HFFc6 (cell line): ENCODE results near the gene USH2A. TPM values are rescaled to one million over a fixed set of nuclear protein-coding genes. Genes with fewer than 3 reads are reported as not detected.

Source experiments
- DNase-seq: peaks from one replicate; pipeline ENCODE4 v3.0.0-alpha.2; 2018
- H3K27ac Mint-ChIP-seq: 2 replicates; pipeline ENCODE4 v1.8.0; 2020; ENCODE audit warnings: mild to moderate bottlenecking, mixed read lengths
- H3K27me3 Mint-ChIP-seq: 2 replicates; pipeline ENCODE4 v1.8.0; 2021; ENCODE audit warnings: mild to moderate bottlenecking, moderate library complexity, mixed read lengths; ENCODE audit not compliant: insufficient read depth
- H3K36me3 Mint-ChIP-seq: 2 replicates; pipeline ENCODE4 v1.8.0; 2021; ENCODE audit warnings: low read depth, mixed read lengths
- H3K4me1 Mint-ChIP-seq: 2 replicates; pipeline ENCODE4 v1.8.0; 2020; ENCODE audit warnings: low read depth, mixed read lengths
- H3K4me3 Mint-ChIP-seq: 2 replicates; pipeline ENCODE4 v1.8.0; 2020; ENCODE audit warnings: mild to moderate bottlenecking, moderate library complexity, mixed read lengths
- H3K9me3 Mint-ChIP-seq: 2 replicates; pipeline ENCODE4 v1.8.0; 2020; ENCODE audit warnings: mild to moderate bottlenecking, mixed read lengths
- total RNA-seq, 6 experiments: library from RNA; stranded (reverse); fragmentation: NEBNext Ultra II Directional; extraction: Animal tissue kit (Norgen Biotek cat#: 25700); gene quantifications; 2 replicates in 1 of 6; 3 replicates in 5 of 6; pipeline ENCODE4 v1.2.3, GENCODE V29; 2021
- TF ChIP-seq, protein P1 (sequence below): fragments of 200-600 bp; sonication (generic); IDR thresholded peaks from 2 replicates; pipeline ENCODE4 v1.5.0; 2021; ENCODE audit warnings: antibody characterized with exemption, mild to moderate bottlenecking

Gene USH2A
- total RNA-seq, 6 experiments from 2014 or later: 0.02 to 0.07 (median 0.04) TPM

DNA sequence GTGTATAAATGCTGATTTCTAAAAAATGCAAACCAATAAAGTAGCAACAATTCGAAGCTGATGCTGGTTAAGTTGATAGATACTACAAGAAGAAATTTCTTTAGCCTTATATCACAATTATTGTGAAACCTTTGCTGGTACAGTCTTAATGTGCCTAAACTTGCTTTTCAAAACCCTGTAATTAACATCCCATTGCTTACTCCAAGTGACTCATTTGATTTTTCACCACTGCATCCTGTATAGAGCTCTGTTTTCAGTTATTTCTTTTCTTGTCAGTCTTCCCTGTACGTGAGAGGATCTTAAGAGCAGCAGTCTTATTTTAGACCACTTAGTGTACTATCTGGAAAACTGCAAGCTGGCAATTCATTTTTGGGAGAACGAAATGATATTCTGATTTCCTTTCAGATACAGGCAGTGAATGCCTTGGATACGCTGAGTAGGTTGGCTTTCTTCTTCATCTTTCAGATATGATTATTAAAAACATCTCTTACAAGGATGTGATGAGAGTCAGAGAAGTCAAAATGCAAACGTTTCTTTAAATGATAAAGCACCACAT is 645.8 kb downstream of the USH2A start:
- no peaks in the 10 kb centered on the region for H3K9me3 Mint-ChIP-seq
- peak overlapping the region; percentile 15 for H3K4me3 Mint-ChIP-seq
- peaks cover 1% of the 10 kb centered on the region; the same call in 1 of the 2 replicates for H3K27me3 Mint-ChIP-seq
- DNase-seq: peak; percentile 41
- TF ChIP-seq, protein P1, sequence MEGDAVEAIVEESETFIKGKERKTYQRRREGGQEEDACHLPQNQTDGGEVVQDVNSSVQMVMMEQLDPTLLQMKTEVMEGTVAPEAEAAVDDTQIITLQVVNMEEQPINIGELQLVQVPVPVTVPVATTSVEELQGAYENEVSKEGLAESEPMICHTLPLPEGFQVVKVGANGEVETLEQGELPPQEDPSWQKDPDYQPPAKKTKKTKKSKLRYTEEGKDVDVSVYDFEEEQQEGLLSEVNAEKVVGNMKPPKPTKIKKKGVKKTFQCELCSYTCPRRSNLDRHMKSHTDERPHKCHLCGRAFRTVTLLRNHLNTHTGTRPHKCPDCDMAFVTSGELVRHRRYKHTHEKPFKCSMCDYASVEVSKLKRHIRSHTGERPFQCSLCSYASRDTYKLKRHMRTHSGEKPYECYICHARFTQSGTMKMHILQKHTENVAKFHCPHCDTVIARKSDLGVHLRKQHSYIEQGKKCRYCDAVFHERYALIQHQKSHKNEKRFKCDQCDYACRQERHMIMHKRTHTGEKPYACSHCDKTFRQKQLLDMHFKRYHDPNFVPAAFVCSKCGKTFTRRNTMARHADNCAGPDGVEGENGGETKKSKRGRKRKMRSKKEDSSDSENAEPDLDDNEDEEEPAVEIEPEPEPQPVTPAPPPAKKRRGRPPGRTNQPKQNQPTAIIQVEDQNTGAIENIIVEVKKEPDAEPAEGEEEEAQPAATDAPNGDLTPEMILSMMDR: no peak
- H3K4me1 Mint-ChIP-seq: peaks cover 48% of the 10 kb centered on the region
- peak overlapping the region; percentile 39 for H3K27ac Mint-ChIP-seq
- H3K36me3 Mint-ChIP-seq: no peaks in the 10 kb centered on the region; the same call in 1 of the 2 replicates

DNA sequence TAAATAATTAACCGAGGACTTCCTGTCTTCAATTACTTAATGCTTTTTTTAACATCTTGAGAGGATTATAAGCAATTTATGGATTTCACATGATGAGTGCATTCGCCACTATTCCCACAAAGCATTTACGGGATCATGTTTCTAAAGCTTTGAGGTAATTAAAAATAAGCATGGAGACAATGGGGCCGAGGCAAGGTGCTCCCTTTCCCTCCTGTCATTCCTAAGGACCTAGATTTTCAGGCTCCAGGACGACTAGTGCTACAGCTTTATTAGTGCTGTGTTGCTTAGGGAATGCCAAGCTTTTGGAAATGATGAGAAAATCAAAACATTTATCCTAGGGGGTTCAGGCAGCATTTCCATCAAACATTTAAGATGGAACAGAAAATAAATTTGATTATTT is 646.9 kb downstream of the USH2A start:
- H3K4me1 Mint-ChIP-seq: peaks cover 54% of the 10 kb centered on the region
- H3K9me3 Mint-ChIP-seq: no peaks in the 10 kb centered on the region
- H3K27ac Mint-ChIP-seq: no peak overlapping the region
- peaks cover 1% of the 10 kb centered on the region; the same call in 1 of the 2 replicates for H3K27me3 Mint-ChIP-seq
- no peak for DNase-seq
- no peak overlapping the region; the same call in 1 of the 2 replicates for H3K4me3 Mint-ChIP-seq
- TF ChIP-seq, protein P1: no peak
- no peaks in the 10 kb centered on the region; the same call in 1 of the 2 replicates for H3K36me3 Mint-ChIP-seq

DNA sequence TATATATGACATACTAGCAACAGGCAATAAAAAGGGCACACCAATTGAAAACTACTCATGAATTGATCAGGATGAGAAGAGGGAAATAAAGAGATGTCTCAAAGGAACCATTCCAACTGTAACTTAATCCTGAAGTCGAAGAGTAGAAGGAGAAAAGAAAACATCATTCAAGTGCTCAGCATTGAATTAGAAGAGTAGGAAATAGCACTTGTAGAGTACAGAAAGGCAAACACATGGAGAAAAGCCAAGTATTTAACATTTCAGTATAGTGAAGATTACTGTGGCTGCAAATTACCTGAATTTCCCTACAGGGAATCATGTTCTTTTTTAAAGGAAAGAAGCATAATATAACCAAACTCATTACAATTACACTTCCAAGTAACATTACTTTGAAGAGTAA is 651.1 kb downstream of the USH2A start:
- peaks cover 27% of the 10 kb centered on the region for H3K4me1 Mint-ChIP-seq
- H3K9me3 Mint-ChIP-seq: no peaks in the 10 kb centered on the region
- H3K4me3 Mint-ChIP-seq: no peak overlapping the region
- no peak for DNase-seq
- no peaks in the 10 kb centered on the region for H3K27me3 Mint-ChIP-seq
- no peak overlapping the region for H3K27ac Mint-ChIP-seq
- TF ChIP-seq, protein P1: no peak
- no peaks in the 10 kb centered on the region; the same call in 1 of the 2 replicates for H3K36me3 Mint-ChIP-seq

DNA sequence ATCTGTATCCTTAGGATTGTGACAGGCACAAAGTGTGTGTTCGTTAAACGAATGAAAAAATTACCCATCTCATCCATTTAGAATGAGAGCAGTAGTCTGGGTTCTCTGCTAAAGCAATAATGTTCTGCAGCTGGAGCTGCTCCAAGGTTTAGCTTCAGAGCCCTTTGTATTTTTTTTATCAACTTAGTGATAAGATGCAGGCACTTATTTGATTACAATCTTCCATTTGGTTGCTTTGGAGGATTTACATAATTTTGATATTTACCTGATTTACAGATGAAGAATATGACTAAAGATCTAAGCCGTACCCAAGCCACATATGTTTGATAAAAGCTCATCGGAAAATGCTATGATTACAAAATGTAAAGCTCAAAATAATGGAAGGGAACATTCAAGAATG is 654.9 kb downstream of the USH2A start:
- peaks cover 6% of the 10 kb centered on the region; the same call in 1 of the 2 replicates for H3K4me1 Mint-ChIP-seq
- H3K36me3 Mint-ChIP-seq: peaks cover 2% of the 10 kb centered on the region; the same call in 1 of the 2 replicates
- no peak for DNase-seq
- TF ChIP-seq, protein P1: no peak
- H3K9me3 Mint-ChIP-seq: no peaks in the 10 kb centered on the region
- no peak overlapping the region for H3K27ac Mint-ChIP-seq
- no peak overlapping the region for H3K4me3 Mint-ChIP-seq
- H3K27me3 Mint-ChIP-seq: no peaks in the 10 kb centered on the region; the same call in 1 of the 2 replicates

DNA sequence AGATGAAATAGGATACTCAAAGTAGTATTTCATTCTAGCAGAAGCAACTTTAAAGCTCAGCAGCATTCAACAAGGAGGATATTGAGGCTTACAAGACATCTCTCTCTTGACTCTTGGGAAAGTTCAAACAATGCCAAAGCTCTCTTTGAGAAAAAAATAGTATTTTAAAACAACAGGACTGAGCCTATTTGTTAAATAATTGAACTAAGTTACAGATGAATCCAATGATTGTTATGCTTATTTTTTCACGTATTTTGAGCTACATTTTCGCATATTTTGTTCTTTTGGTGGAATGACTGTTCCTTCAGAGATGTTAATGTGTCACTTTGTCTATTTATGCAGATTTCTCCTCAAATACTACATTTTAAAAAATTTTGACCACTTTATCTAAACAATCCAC is 655.5 kb downstream of the USH2A start:
- H3K4me3 Mint-ChIP-seq: no peak overlapping the region
- DNase-seq: no peak
- TF ChIP-seq, protein P1: no peak
- peaks cover 6% of the 10 kb centered on the region; the same call in 1 of the 2 replicates for H3K4me1 Mint-ChIP-seq
- H3K27me3 Mint-ChIP-seq: peaks cover 2% of the 10 kb centered on the region; the same call in 1 of the 2 replicates
- peaks cover 6% of the 10 kb centered on the region; the same call in 1 of the 2 replicates for H3K36me3 Mint-ChIP-seq
- no peaks in the 10 kb centered on the region for H3K9me3 Mint-ChIP-seq
- H3K27ac Mint-ChIP-seq: no peak overlapping the region
